GM13977 (cell line): ENCODE results near the gene SPIRE2.
"Not testable (repeated sequence)": the region's sequence is repeated elsewhere in the genome, so short reads cannot be mapped to it uniquely, and the experiment has no call there.

Experiments used
- DNase-seq: peaks from one replicate; pipeline ENCODE4 v3.0.0; 2012; ENCODE audit warnings: low spot score
- in situ Hi-C: fragments of 300-500 bp; cut with MboI; formaldehyde crosslinking; loops from one replicate; pipeline ENCODE4 v1.12.0; 2022; ENCODE audit warnings: low sequenced_read_pairs, low pct_unique_long_range_greater_than_20kb, mixed read lengths, inconsistent platforms; ENCODE audit not compliant: unreplicated experiment
- TF ChIP-seq, protein P1 (sequence below): IDR thresholded peaks from 2 replicates; pipeline ENCODE4 v1.5.1; 2012; ENCODE audit warnings: mild to moderate bottlenecking, control low read depth; ENCODE audit not compliant: insufficient read depth; ENCODE audit errors: extremely low read depth, missing control alignments

Gene SPIRE2

DNA sequence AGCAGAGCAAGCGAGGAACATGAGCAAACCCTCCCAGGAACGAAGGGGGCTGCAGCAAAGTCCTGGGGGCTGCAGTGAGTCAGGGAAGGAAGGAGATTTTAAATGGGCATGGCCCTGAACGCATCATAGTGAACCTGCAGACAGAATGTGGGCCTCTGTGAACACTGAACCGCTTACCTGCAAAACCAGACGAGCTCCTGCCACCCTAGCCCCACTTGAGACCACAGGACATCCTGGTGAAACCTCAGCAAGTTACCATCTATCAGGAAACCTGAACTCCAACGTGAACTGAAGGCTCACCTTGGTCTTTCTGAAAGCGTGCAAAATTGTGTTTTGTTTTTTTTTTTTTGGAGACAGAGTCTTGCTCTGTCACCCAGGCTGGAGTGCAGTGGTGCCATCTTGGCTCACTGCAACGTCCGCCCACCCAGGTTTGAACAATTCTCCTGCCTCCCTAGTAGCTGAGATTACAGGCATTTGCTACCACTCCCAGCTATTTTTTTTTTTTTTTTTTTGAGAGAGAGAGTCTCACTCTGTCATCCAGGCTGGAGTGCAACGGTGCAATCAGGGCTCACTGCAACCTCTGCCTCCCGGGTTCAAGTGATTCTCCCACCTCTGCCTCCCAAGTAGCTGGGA, 42.6 kb upstream of the SPIRE2 start:
- TF ChIP-seq, protein P1, sequence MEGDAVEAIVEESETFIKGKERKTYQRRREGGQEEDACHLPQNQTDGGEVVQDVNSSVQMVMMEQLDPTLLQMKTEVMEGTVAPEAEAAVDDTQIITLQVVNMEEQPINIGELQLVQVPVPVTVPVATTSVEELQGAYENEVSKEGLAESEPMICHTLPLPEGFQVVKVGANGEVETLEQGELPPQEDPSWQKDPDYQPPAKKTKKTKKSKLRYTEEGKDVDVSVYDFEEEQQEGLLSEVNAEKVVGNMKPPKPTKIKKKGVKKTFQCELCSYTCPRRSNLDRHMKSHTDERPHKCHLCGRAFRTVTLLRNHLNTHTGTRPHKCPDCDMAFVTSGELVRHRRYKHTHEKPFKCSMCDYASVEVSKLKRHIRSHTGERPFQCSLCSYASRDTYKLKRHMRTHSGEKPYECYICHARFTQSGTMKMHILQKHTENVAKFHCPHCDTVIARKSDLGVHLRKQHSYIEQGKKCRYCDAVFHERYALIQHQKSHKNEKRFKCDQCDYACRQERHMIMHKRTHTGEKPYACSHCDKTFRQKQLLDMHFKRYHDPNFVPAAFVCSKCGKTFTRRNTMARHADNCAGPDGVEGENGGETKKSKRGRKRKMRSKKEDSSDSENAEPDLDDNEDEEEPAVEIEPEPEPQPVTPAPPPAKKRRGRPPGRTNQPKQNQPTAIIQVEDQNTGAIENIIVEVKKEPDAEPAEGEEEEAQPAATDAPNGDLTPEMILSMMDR, result no peak
- in situ Hi-C loops, result no loop called here
- no peak for DNase-seq

DNA sequence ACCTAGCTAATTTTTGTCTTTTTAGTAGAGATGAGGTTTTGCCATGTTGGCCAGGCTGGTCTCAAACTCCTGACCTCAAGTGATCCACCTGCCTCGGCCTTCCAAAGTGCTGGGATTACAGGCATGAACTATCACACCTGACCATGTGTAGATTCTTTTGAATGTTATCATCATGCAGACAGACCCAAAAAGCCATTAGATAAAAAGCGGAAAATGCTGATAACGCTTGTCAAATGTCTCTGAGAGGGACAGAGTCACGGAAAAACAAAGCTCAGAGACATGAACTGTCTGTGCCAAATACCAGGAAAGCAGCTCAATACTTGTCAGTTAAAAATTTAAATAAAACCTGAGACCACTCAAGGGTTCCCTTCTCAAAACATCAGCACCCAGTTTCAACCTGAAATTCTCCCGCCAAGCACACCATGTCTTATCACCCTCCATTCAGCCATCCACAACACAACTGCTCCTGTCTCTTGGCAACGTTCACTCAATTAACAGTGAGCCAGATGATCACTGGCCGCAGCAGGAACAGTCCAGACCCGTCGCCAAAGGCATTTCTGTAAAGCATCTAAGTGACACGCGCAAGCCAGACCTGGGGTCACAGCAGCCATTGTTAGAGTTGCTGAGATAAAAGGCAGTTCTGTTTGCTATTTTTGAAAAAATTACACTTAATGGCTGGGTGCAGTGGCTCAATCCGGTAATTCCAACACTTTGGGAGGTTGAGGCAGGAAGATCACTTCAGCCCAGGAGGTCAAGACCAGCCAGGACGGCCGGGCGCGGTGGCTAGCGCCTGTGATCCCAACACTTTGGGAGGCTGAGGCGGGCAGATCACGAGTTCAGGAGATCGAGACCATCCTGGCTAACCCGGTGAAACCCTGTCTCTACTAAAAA, 41.6 kb upstream of the SPIRE2 start:
- in situ Hi-C loops, result no loop called here
- TF ChIP-seq, protein P1, result no peak
- DNase-seq, result no peak

GRCh38 chr16:89787365-89787805, 40.9 kb upstream of the SPIRE2 start:
- in situ Hi-C loops, result no loop called here
- DNase-seq, result no peak
- TF ChIP-seq, protein P1, result no peak

- TF ChIP-seq, protein P1, result no peak
- no peak for DNase-seq
- in situ Hi-C loops, result no loop called here
Observed at GRCh38 chr16:89791278-89791995, 36.8 kb upstream of the SPIRE2 start.

DNA sequence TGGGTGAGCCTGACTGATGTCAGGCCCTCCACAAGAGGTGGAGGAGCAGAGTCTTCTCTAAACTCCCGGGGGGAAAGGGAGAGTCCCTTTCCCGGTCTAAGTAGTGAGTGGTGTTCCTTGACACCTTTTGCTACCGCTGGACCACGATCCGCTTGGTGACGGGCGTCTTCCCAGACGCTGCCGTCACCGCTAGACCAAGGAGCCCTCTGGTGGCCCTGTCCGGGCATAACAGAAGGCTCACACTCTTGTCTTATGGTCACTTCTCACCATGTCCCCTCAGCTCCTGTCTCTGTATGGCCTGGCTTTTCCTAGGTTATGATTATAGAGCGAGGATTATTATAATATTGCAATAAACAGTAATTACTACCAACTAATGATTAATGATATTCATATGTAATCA, 35.2 kb upstream of the SPIRE2 start:
- in situ Hi-C loops, DNase-seq: not testable (repeated sequence)
- TF ChIP-seq, protein P1, result peak; percentile 65

GRCh38 chr16:89793955-89794354, 34.3 kb upstream of the SPIRE2 start:
- TF ChIP-seq, protein P1, result no peak
- in situ Hi-C loops, result no loop called here
- no peak for DNase-seq
